B cell (primary cell): ENCODE results near the gene ARPC2. TPM values are rescaled to one million over a fixed set of nuclear protein-coding genes. Genes with fewer than 3 reads are reported as not detected.
A peak's percentile ranks its signal among the peaks of the same experiment; 100 is the strongest.

Experiments
- ATAC-seq: fragments of 200-7000 bp; cut with Tn5 transposase; one replicate; pipeline ENCODE4 v1.10.0; 2021; ENCODE audit warnings: low read depth, mild to moderate bottlenecking, moderate number of reproducible peaks, moderate library complexity
- CTCF ChIA-PET: fragments of 350-600 bp; sonication (Branson Sonifier 250); formaldehyde crosslinking; loops from one replicate; lab custom pipeline; 2021; ENCODE audit warnings: antibody characterized with exemption, inconsistent platforms; lab: Charles Lee
- POLR2A ChIA-PET: fragments of 350-600 bp; sonication (Branson Sonifier 250); formaldehyde crosslinking; loops from one replicate; lab custom pipeline; 2021; ENCODE audit warnings: antibody characterized with exemption; lab: Charles Lee
- DNase-seq: peaks from one replicate; pipeline ENCODE4 v3.0.0; 2013
- H2AFZ ChIP-seq: 2 replicates; pipeline ENCODE4 v1.6.1; 2012; ENCODE audit warnings: mild to moderate bottlenecking, low read depth, low read length; ENCODE audit not compliant: insufficient read depth, poor library complexity, severe bottlenecking
- H3K27ac ChIP-seq, 2 donors: 1 replicate in 1 of 2; 2 replicates in 1 of 2; pipeline ENCODE4 v1.5.1; 2012 to 2013; ENCODE audit warnings: low read length in 2 of 2, mild to moderate bottlenecking in 2 of 2, moderate library complexity in 1 of 2
- H3K27me3 ChIP-seq, 4 experiments: fragments of 200-600 bp in 1 of 4; sonication (generic) in 1 of 4; replicated peaks in 1 of 4; 1 replicate in 2 of 4; 2 replicates in 2 of 4; pipeline versions ENCODE4 v1.6.1 to v1.7.0; 2013 to 2016; ENCODE audit warnings: low read length in 3 of 4, mild to moderate bottlenecking in 2 of 4, mixed read lengths in 1 of 4, moderate library complexity in 1 of 4; ENCODE audit not compliant: insufficient read depth in 4 of 4, control insufficient read depth in 3 of 4; ENCODE audit errors: control extremely low read depth in 1 of 4
- H3K36me3 ChIP-seq, 2 experiments: replicated peaks in 1 of 2; 1 replicate in 1 of 2; 2 replicates in 1 of 2; pipeline versions ENCODE4 v1.6.1 to v1.7.1; 2013; ENCODE audit warnings: low read length in 1 of 2; ENCODE audit not compliant: insufficient read depth in 2 of 2, control insufficient read depth in 1 of 2; ENCODE audit errors: control extremely low read depth in 1 of 2, extremely low read depth in 1 of 2
- H3K4me1 ChIP-seq, 2 donors: fragments of 200-600 bp in 1 of 2; sonication (generic) in 1 of 2; 1 replicate in 1 of 2; 2 replicates in 1 of 2; pipeline versions ENCODE4 v1.5.1 to v1.6.1; 2013 to 2017; ENCODE audit warnings: low read length in 2 of 2; ENCODE audit not compliant: control insufficient read depth in 2 of 2, insufficient read depth in 2 of 2
- H3K4me2 ChIP-seq: replicated peaks from 2 replicates; pipeline ENCODE3; 2012; ENCODE audit warnings: mild to moderate bottlenecking, low read depth, low read length; ENCODE audit not compliant: poor library complexity, severe bottlenecking
- H3K4me3 ChIP-seq, 5 experiments: fragments of 200-600 bp in 1 of 5; sonication (generic) in 1 of 5; 1 replicate in 3 of 5; 2 replicates in 2 of 5; pipeline versions ENCODE4 v1.5.1 to v1.7.0; 2011 to 2016; ENCODE audit warnings: low read length in 4 of 5, mild to moderate bottlenecking in 4 of 5, low read depth in 2 of 5, control low read depth in 1 of 5, moderate library complexity in 1 of 5; ENCODE audit not compliant: insufficient read depth in 1 of 5; ENCODE audit errors: control extremely low read depth in 1 of 5, extremely low read depth in 1 of 5
- H3K79me2 ChIP-seq: fragments of 200-600 bp; sonication (generic); one replicate; pipeline ENCODE4 v1.6.0; 2016; ENCODE audit warnings: low read length; ENCODE audit not compliant: control insufficient read depth, insufficient read depth
- H3K9ac ChIP-seq: fragments of 200-600 bp; sonication (generic); 2 replicates; pipeline ENCODE4 v1.6.1; 2017; ENCODE audit warnings: mild to moderate bottlenecking, low read length, moderate library complexity
- H3K9me3 ChIP-seq, 3 donors: one replicate each; pipeline versions ENCODE4 v1.6.1 to v1.7.1; 2013; ENCODE audit warnings: low read length in 2 of 3; ENCODE audit not compliant: control insufficient read depth in 2 of 3, insufficient read depth in 1 of 3; ENCODE audit errors: control extremely low read depth in 1 of 3
- H4K20me1 ChIP-seq: 2 replicates; pipeline ENCODE4 v1.6.0; 2012; ENCODE audit warnings: mild to moderate bottlenecking, low read length; ENCODE audit not compliant: insufficient read depth, control insufficient read depth, poor library complexity, severe bottlenecking
- H3K27ac Mint-ChIP-seq: one replicate; pipeline ENCODE4 v1.8.0; 2021; ENCODE audit warnings: mixed read lengths
- H3K27me3 Mint-ChIP-seq: one replicate; pipeline ENCODE4 v1.8.0; 2021; ENCODE audit warnings: mixed read lengths
- H3K4me1 Mint-ChIP-seq: one replicate; pipeline ENCODE4 v1.8.0; 2021; ENCODE audit warnings: mixed read lengths
- H3K4me3 Mint-ChIP-seq: one replicate; pipeline ENCODE4 v1.8.0; 2021; ENCODE audit warnings: mixed read lengths
- H3K9me3 Mint-ChIP-seq: one replicate; pipeline ENCODE4 v1.8.0; 2022; ENCODE audit warnings: mixed read lengths; ENCODE audit not compliant: insufficient read depth
- EZH2 ChIP-seq: IDR thresholded peaks from 2 replicates; pipeline ENCODE4 v1.6.1; 2012; ENCODE audit warnings: borderline replicate concordance, low read depth, mild to moderate bottlenecking, moderate library complexity, low read length; ENCODE audit not compliant: insufficient read depth, poor library complexity, severe bottlenecking
- WGBS: methylation state at CpG from one replicate; pipeline ENCODE4 v1.1.5; 2013; ENCODE audit warnings: missing lambda C conversion rate; ENCODE audit not compliant: insufficient coverage; 5-methylcytosine and 5-hydroxymethylcytosine counted together
- intact Hi-C: fragments of 100-400 bp; cut with micrococcal nuclease; formaldehyde crosslinking; loops from one replicate; pipeline ENCODE4 v1.10.0; 2022
- polyA plus RNA-seq: library from polyadenylated mRNA; depleted of rRNA; stranded (reverse); fragments of >200 nt; gene quantifications from 2 replicates; pipeline ENCODE4 v1.2.3, GENCODE V29; 2012
- total RNA-seq, 2 donors: library from RNA; stranded (reverse); fragments of 120-200 nt in 1 of 2; gene quantifications; 1 replicate in 1 of 2; 2 replicates in 1 of 2; pipeline versions ENCODE4 v1.2.3 to v1.2.4, GENCODE V29; 2013 to 2022
- TF ChIP-seq, protein P1 (sequence below): fragments of 200-600 bp; IDR thresholded peaks from one replicate; pipeline ENCODE4 v1.8.0; 2022; ENCODE audit warnings: antibody characterized with exemption, mild to moderate bottlenecking

Gene ARPC2
- total and polyA plus RNA-seq, 2 donors (not counting 1 experiment from before 2014, with no cell fraction given): 314 to 343 TPM

DNA sequence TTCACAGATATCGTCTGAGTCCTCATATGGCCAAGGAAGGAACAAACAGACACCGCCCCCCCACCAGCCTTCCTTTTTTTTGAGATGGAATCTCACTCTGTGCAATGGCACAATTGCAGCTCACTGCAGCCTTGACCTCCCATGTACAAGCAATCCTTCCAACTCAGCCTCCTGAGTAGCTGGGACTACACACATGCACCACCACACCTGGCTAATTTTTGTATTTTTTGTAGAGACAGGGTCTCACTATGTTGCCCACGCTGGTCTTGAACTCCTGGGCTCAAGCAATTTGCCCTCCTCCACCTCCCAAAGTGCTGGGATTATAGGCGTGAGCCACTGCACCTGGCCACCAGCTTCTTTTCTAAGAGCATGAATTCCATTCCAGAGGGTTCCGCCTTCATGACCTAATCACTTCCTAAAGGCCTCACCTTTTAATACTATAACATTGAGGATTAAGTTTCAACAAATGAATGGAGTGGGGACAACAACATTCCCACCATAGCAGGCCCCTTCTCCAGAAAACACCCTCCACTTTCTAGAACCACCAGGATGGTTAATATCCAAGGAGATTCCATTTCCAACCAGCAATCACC is 77.5 kb downstream of the ARPC2 start:
- Mint-ChIP-seq H3K27ac (peak overlapping the region; percentile 59), H3K27me3 (no peaks in the 10 kb centered on the region), H3K4me3 (no peak overlapping the region), H3K4me1 (peaks cover 46% of the 10 kb centered on the region), H3K9me3 (no peaks in the 10 kb centered on the region)
- Histone ChIP-seq H3K4me2 (no peak overlapping the region), H4K20me1 (no peaks in the 10 kb centered on the region), H3K36me3 (no peaks in the 10 kb centered on the region), H3K27ac (no peak overlapping the region), H3K4me3 (no peak overlapping the region), H3K79me2 (peaks cover 48% of the 10 kb centered on the region), H3K27me3 (no peaks in the 10 kb centered on the region), H3K9ac (no peak overlapping the region), H3K4me1 (peaks cover 39 to 50% of the 10 kb centered on the region in 2 donors), H3K9me3 (no peaks in the 10 kb centered on the region), H2AFZ (no peak overlapping the region)
- intact Hi-C loops: loop anchor here (5.0 kb wide), 1 partner anchor 588 kb away; the partner anchor contains the start of gene WNT10A
- DNase-seq (peak; percentile 2), ATAC-seq (no peak)
- POLR2A ChIA-PET: interaction anchor here (1.6 to 2.6 kb wide), 2 partner anchors 8 to 105 kb away, joined by 3 to 6 read pairs; partner anchors contain the start of gene CTDSP1
- TF ChIP-seq, protein P1, sequence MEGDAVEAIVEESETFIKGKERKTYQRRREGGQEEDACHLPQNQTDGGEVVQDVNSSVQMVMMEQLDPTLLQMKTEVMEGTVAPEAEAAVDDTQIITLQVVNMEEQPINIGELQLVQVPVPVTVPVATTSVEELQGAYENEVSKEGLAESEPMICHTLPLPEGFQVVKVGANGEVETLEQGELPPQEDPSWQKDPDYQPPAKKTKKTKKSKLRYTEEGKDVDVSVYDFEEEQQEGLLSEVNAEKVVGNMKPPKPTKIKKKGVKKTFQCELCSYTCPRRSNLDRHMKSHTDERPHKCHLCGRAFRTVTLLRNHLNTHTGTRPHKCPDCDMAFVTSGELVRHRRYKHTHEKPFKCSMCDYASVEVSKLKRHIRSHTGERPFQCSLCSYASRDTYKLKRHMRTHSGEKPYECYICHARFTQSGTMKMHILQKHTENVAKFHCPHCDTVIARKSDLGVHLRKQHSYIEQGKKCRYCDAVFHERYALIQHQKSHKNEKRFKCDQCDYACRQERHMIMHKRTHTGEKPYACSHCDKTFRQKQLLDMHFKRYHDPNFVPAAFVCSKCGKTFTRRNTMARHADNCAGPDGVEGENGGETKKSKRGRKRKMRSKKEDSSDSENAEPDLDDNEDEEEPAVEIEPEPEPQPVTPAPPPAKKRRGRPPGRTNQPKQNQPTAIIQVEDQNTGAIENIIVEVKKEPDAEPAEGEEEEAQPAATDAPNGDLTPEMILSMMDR: no peak
- no peak for TF ChIP-seq EZH2
- CTCF ChIA-PET: interaction anchor here (0.7 to 15.5 kb wide), 7 partner anchors 9 to 172 kb away, joined by 3 to 331 read pairs (median 4); partner anchors contain the start of genes AAMP, CATIP and PNKD
- WGBS: 95% methylated on average over 5 of the region's 5 CpGs

DNA sequence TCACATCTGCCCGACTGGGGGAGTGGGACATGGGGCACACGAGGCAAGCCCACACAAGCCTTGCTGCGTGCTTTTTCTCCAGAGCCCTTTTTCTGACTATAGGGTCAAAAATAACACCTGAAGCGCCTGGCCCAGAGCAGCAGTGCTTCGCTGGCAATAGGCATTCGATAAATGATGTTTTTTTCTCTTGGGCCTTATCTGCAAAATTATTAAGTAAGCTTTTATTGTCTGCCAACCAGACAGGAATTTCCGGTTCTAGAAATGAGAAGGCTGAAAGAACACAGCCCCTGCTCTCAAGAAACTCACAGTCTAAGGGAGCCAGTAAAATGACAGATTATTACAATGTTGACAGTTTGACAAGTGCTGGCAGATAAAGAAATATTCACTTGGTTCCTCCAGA is 78.0 kb downstream of the ARPC2 start:
- Mint-ChIP-seq H3K27ac (no peak overlapping the region), H3K27me3 (no peaks in the 10 kb centered on the region), H3K9me3 (no peaks in the 10 kb centered on the region), H3K4me1 (peaks cover 41% of the 10 kb centered on the region), H3K4me3 (no peak overlapping the region)
- H3K9ac ChIP-seq: no peak overlapping the region
- CTCF ChIA-PET: interaction anchor here (0.6 to 15.5 kb wide), 6 partner anchors 8 to 102 kb away, joined by 4 to 331 read pairs (median 8); partner anchors contain the start of genes AAMP, CATIP and PNKD
- H2AFZ ChIP-seq: no peak overlapping the region
- no peak overlapping the region for H3K4me2 ChIP-seq
- H3K9me3 ChIP-seq: no peaks in the 10 kb centered on the region
- H3K4me3 ChIP-seq: no peak overlapping the region
- DNase-seq: peak; percentile 3
- POLR2A ChIA-PET: interaction anchor here (0.6 to 2.6 kb wide), 3 partner anchors 9 to 322 kb away, joined by 3 to 8 read pairs (median 6); partner anchors contain the start of gene CTDSP1
- no peak overlapping the region for H3K27ac ChIP-seq
- H3K79me2 ChIP-seq: peaks cover 43% of the 10 kb centered on the region
- H3K4me1 ChIP-seq: peaks cover 34 to 45% of the 10 kb centered on the region in 2 donors
- no peak for ATAC-seq
- TF ChIP-seq EZH2: no peak
- TF ChIP-seq, protein P1: no peak
- no peaks in the 10 kb centered on the region for H3K36me3 ChIP-seq
- intact Hi-C loops: no loop called here
- WGBS: 96% methylated on average over 7 of the region's 7 CpGs
- H3K27me3 ChIP-seq: no peaks in the 10 kb centered on the region
- H4K20me1 ChIP-seq: no peaks in the 10 kb centered on the region
